GM21447 (cell line): Measurements from ENCODE around the gene IAPP.
"Not testable (repeated sequence)": the region's sequence is repeated elsewhere in the genome, so short reads cannot be mapped to it uniquely, and the experiment has no call there.

ENCODE experiments used
- ATAC-seq: cut with Tn5 transposase; IDR thresholded peaks from one replicate; pipeline ENCODE4 v1.9.1; 2021; ENCODE audit not compliant: unreplicated experiment

IAPP gene

DNA sequence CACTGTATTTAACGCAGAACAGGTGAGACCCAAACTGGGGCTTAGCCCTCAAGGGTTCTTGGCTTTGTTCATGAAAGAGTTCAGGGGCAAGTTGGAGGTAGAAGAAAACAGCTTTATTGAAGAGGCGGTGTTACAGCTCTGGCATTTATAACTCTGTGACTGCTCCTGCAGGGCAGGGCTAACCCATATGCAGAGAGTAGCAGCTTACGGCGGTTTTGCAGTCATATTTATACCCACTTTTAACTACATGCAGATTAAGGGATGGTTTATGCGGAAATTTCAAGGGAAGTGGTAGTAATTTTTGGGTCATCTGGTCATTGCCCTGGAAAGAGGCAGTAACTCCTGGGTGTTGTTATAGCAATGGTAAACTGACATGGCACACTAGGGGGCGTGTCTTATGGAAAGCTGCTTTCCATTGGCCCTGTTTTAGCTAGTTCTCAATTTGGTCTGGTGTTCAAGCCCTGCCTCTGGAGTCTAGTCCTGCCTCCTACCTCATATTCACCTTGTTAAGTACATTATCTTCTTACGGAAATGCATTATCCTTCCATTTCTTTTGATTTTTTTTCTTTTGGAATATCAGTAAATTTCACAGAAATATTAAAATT, 1.8 kb upstream of the IAPP start:
- ATAC-seq, result no peak

DNA sequence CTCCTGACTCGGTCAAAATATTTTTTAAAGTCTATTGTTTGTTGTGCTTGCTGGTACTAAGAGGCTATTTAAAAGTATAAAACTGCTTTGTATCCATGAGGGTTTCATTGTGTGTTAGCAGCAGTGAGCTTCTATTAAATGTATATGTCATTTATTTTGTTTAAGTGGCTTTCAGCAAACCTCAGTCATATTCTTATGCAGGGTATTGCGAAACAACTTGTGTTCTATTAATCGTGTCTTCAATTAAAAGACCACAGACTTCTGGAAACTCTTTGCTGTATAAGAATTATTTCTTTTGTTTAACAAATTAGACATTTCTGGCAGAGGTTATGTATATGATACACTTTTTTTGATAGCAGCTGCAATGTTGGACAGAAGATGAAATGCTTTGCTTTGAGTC, 6.5 kb downstream of the IAPP start:
- ATAC-seq, result no peak

DNA sequence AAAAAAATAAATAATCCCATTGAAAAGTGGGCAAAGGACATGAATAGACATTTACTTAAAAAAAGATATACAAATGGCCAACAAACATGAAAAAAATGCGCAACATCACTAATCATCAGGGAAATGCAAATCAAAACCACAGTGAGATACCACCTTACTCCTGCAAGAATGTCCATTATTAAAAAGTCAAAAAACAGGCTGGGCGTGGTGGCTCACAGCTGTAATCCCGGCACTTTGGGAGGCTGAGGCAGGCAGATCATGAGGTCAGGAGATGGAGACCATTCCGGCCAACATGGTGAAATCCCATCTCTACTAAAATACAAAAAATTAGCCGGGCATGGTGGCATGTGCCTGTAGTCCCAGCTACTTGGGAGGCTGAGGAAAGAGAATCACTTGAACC, 8.6 kb downstream of the IAPP start:
- not testable (repeated sequence) for ATAC-seq

DNA sequence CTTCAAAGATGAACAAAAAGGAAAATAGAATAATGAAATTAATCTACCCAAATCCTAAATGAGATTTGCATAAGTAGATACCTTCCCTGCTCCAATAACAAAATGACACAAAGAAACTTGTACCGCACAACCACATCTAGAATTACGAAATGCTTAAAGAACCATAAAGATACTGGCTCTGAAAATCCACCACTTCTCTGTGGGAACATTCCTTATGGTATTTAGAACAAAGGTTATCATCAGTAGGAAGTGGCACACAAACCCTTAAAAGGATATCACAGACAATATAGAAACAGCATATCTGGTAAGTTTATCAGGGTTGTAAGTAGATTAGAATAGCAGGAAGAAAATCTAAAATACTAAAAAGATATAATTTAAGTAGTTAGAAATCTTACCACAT, 11.6 kb downstream of the IAPP start:
- ATAC-seq, result no peak

DNA sequence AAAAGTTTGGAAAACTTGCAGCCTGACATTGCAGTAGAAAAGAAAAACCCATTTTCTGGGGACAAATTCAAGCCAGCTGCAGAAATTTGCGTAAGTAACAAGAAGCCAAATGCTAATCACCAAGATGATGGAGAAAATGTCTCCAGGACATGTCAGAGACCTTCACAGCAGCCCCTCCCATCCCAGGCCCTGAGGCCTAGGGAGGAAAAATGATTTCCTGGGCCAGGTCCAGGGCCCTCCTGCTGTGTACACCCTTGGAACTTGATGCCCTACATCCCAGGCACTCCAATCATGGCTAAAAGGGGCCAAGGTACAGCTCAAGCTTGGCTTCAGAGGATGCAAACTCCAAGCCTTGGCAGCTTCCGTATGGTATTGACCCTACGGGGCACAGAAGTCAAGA, 14.5 kb downstream of the IAPP start:
- ATAC-seq, result no peak

DNA sequence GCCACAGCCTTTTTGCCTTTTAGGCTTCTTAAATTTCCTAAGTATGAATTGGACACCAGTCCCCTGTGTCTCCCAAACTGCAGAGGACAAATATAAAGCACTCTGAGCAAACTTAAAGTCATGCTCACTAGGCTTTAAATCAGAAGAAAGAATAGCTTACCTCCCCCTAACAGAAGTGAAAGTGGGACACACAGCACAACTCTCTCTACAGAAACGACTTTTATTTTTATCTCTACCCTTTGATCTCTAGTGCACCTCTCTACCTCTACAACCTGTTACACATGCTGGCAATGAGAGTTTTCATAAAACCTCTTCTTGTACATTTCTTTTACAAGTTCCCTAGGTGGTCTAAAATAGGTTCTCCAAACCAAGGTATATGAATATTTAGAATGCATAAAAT, 19.7 kb downstream of the IAPP start:
- ATAC-seq, result no peak

DNA sequence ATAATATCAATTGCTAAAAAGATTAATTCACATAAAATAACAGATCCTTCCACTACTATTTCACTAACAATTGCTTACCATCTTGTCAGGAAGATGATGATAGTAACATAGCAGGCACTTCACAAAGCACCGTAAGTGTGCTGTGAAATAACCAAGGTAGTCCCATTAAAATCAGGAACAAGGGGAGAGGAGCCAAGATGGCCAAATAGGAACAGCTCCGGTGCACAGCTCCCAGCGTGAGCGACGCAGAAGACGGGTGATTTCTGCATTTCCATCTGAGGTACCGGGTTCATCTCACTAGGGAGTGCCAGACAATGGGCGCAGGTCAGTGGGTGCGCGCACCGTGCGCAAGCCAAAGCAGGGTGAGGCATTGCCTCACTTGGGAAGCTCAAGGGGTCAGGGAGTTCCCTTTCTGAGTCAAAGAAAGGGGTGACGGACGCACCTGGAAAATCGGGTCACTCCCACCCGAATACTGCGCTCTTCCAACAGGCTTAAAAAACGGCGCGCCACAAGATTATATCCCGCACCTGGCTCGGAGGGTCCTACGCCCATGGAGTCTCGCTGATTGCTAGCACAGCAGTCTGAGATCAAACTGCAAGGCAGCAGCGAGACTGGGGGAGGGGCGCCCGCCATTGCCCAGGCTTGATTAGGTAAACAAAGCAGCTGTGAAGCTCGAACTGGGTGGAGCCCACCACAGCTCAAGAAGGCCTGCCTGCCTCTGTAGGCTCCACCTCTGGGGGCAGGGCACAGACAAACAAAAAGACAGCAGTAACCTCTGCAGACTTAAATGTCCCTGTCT, 22.3 kb downstream of the IAPP start:
- not testable (repeated sequence) for ATAC-seq

DNA sequence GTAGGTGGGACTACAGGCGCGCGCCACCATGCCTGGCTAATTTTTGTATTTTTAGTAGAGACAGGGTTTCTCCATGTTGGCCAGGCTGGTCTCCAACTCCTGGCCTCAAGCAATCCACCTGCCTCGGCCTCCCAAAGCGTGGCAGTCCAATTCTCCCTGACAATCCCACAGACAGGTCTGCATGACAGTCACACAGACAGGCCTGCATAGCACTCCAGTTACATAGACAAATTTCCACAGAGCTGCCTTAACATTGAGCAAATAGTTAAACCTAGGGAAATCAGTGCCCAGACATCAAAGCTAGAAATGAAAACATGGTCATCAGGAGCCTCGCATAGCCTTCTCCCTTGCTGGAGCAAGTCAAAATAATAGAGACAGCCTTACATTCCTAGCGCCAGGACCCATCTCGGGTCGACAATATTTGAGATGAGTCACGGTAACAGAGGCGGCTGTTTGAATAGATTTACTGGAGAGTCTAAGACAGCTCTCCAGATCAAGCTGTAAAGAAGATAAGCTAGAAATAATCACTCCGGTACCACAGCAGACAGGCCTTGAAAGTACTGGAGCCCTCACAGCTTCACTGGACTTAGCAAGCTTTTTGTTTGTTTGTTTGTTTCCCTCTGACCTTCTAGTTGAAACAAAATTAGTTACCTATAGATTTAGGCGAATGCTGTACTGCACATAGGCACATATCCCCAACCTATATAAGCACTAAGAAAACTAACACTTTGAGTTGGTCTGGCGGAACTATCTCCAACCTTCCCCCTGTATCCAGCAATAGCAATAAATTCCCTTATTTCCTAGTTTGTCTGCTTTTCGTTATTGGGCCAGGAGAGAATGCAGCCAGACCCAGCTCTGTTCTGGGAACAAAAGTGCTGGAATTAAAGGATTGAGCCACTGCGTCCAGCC, 40.9 kb downstream of the IAPP start:
- ATAC-seq, result no peak

DNA sequence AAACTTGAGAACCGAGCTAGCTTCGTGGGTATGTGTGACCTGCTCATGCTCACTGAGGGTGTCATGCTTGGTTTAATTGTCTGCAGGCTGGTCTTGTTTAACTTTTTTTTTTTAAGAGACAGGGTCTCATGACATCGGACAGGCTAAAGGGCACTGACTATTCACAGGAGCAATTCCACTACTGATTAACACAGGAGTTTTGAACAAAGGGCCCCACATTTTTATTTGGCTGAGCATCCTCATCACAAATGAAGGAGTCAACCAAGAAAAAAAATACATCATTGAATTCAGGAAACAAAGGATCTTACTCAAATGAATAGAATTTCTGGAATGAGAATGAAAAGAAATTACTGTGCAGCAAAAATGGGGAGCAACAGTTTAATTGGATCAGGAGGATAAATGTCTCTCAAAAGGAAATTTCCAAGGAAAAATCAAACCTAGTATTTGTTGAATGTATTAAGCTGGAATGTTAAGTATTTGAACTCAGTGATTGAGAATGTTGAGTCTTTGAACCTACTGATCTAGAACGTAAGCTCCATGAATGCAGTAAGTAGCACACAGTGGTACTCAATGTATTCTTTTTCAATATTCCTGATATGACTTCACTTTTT, 43.9 kb downstream of the IAPP start:
- no peak for ATAC-seq

DNA sequence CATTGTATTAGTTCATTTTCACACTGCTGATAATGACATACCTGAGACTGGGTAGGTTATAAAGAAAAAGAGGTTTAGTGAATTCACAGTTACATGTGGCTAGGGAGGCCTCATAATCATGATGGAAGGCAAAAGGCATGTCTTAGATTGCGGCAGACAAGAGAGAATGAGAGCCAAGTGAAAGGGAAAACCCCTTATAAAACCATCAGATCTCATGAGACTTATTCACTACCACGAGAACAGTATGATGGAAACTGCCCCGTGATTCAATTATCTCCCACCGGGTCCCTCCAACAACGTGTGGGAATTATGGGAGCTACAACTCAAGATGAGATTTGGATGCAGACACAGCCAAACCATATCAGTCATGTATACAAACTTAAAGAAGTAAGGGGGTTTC, 45.7 kb downstream of the IAPP start:
- ATAC-seq, result not testable (repeated sequence)

DNA sequence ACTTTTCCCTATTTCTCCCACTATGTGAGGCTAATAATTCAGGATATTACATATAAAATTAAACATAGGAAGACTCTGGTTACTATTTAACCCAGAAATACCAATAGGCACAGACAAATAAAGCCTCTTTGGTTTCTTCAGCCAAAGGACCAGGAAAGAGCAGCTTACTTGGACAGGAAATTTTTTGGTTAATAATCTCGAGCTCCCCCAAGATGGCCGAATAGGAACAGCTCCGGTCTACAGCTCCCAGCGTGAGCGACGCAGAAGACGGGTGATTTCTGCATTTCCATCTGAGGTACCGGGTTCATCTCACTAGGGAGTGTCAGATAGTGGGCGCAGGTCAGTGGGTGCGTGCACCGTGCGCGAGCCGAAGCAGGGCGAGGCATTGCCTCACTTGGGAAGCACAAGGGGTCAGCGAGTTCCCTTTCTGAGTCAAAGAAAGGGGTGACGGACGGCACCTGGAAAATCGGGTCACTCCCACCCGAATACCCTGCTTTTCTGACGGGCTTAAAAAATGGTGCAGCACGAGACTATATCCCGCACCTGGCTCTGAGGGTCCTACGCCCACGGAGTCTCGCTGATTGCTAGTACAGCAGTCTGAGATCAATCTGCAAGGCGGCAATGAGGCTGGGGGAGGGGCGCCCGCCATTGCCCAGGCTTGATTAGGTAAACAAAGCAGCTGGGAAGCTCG, 46.5 kb downstream of the IAPP start:
- ATAC-seq, result not testable (repeated sequence)

DNA sequence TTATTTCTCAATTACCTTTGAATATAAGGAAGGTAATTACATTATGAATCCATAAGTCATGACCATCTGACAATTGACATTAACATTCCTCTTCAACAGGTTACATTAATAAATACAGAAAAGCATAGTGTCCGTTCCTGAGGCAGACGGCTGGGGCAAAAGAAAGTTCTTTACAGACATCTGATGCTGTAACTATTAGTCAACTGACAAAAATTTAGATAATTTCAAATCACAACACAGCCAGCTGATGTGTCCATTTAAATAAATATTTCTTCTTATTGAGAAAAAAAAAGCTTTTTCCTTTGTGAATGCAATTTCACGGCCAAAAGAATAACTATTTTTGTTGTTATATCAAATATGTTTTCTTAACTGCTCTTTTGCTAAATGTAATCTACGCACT, 55.5 kb downstream of the IAPP start:
- no peak for ATAC-seq
